H1 (cell line): Measurements from ENCODE around the gene MYOG. TPM values are rescaled to one million over a fixed set of nuclear protein-coding genes. Genes with fewer than 3 reads are reported as not detected.

Source experiments
- EP300 ChIP-seq, 2 experiments: IDR thresholded peaks; 1 replicate in 1 of 2; 2 replicates in 1 of 2; pipeline ENCODE4 v1.6.1; 2011 to 2012; ENCODE audit warnings: low read depth in 2 of 2, low read length in 2 of 2, mild to moderate bottlenecking in 2 of 2, borderline replicate concordance in 1 of 2, inconsistent platforms in 1 of 2, moderate library complexity in 1 of 2
- polyA plus RNA-seq, 7 experiments: library from polyadenylated mRNA; depleted of rRNA in 3 of 7; stranded (reverse) in 5 of 7; unstranded in 2 of 7; fragments of >200 nt in 5 of 7; fragments of 200-250 nt in 2 of 7; gene quantifications; 1 replicate in 5 of 7; 2 replicates in 1 of 7; 4 replicates in 1 of 7; pipeline versions ENCODE4 v1.2.1 to v1.2.3, GENCODE V29; 2011 to 2013; ENCODE audit warnings: missing spikeins in 2 of 7, mixed read lengths in 2 of 7
- total RNA-seq: library from RNA; stranded (reverse); fragmentation: NEBNext Ultra II Directional; extraction: Animal tissue kit (Norgen Biotek cat#: 25700); gene quantifications from 2 replicates; pipeline ENCODE4 v1.2.1, GENCODE V29; 2021

MYOG gene
- total and polyA plus RNA-seq, 2 of the 8 experiments (the other 6 are each of a cell fraction or from before 2014, with no cell fraction given) = not detected

DNA sequence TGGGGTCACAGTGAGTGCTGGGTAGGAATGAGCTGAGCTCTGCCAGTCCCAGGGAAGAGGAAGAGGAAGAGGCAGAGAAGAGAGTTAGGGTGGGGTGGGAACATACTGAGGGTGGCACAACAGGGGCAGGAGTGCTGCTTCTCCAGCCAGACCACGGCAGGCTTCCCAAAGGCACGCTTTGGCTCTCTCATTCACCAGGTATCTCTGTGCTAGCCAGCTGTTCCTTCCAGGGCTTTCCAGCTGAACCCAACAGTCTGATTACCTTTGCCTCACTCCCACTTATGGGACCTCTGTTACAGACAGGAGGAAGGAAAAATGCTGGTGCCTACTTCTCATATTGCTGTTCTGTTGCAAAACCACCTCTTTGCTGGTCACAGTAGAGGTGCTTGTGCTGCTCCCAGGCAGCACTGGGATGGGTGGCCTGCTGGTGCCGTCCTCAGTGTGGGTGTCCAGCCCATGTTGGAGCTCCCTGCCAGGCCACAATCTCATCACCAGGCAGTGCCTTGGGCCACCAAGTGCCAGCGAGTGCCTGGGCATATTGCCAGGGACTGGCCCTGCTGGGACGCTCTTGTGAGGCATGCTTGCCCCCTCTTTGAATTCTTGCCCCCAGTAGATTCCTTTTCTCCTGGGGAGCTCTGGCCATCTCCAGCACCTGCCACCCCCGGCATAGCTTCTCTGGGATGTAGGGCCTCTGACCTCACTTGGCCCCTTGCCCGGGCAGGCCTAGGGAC, 43.9 kb upstream of the MYOG start (continued):
- TF ChIP-seq EP300 (IDR thresholded peaks at IDR 0.05; ENCODE audit: borderline replicate concordance in 1 of 2, low read depth in 2 of 2, low read length in 2 of 2) = no peak
